SH-SY5Y (cell line): ENCODE data around the gene WDFY4.

ENCODE experiments used
- GATA2 ChIP-seq: IDR thresholded peaks from 2 replicates; pipeline ENCODE4 v1.6.1; 2011; ENCODE audit warnings: mild to moderate bottlenecking, low read depth, low read length
- GATA3 ChIP-seq: IDR thresholded peaks from 2 replicates; pipeline ENCODE4 v1.6.1; 2011; ENCODE audit warnings: low read depth, mild to moderate bottlenecking, low read length, moderate library complexity

DNA sequence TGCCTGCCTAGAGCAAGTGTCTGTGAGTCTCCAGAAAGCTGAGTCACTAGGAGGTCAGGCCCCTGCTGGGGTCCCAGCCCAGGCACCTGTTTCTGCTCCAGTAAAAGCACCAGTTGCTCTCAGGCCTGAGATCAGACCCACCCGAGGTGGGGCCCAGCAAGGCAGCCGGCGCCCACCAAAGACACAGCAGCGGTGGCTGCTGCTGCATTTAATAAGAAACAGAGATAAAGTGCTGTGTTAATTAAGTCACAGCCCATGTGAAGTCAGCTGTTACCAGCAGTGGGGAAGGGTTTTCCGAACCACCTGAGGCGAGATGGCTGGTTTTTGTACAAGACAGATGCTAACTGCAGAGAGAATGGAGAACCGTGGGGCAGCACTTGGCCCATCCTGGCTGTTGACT, 267.0 kb downstream of the WDFY4 start:
- TF ChIP-seq GATA2, result no peak
- TF ChIP-seq GATA3, result no peak
